ENCODE results near the gene CEACAM3. TPM values are rescaled to one million over a fixed set of nuclear protein-coding genes. Genes with fewer than 3 reads are reported as not detected.
"Not testable (repeated sequence)": the region's sequence is repeated elsewhere in the genome, so short reads cannot be mapped to it uniquely, and the experiment has no call there.

Gene CEACAM3
- total RNA-seq, 1 donor from 2014 or later = not detected

- no peak for FAIRE-seq
- Histone ChIP-seq H3K27me3 (ENCODE audit: control insufficient read depth, insufficient read depth, low read length) (no peaks in the 10 kb centered on the region), H3K4me3 (ENCODE audit: low read depth, low read length) (no peak within 1 kb of the TSS), H3K36me3 (ENCODE audit: control insufficient read depth, insufficient read depth, low read length) (no peaks in the 10 kb centered on the region)
- DNase-seq (ENCODE audit: low read depth) = no peak
- no peak for TF ChIP-seq CTCF (IDR thresholded peaks at IDR 0.05; ENCODE audit: insufficient read depth, low read length, severe bottlenecking)
Observed at GRCh38 chr19:41755328-41755913, 41.0 kb upstream of the CEACAM3 start, which contains the start of gene CEACAM6. Gene CEACAM6 (plus strand): TSS chr19:41755530. CDS start chr19:41755639, 109 bp downstream.

- H3K36me3 ChIP-seq (ENCODE audit: control insufficient read depth, insufficient read depth, low read length) = no peaks in the 10 kb centered on the region
- no peak for TF ChIP-seq CTCF (IDR thresholded peaks at IDR 0.05; ENCODE audit: insufficient read depth, low read length, severe bottlenecking)
- DNase-seq (ENCODE audit: low read depth) (peak; percentile 80), FAIRE-seq (peak; percentile 23)
- H3K27me3 ChIP-seq (ENCODE audit: control insufficient read depth, insufficient read depth, low read length) = peaks cover 2% of the 10 kb centered on the region
- no peak overlapping the region for H3K4me3 ChIP-seq (ENCODE audit: low read depth, low read length)
Observed at GRCh38 chr19:41758846-41759245, 37.5 kb upstream of the CEACAM3 start.

- Histone ChIP-seq H3K4me3 (ENCODE audit: low read depth, low read length) (no peak overlapping the region), H3K36me3 (ENCODE audit: control insufficient read depth, insufficient read depth, low read length) (no peaks in the 10 kb centered on the region), H3K27me3 (ENCODE audit: control insufficient read depth, insufficient read depth, low read length) (peaks cover 2% of the 10 kb centered on the region)
- FAIRE-seq (no peak), DNase-seq (ENCODE audit: low read depth) (no peak)
- TF ChIP-seq CTCF (IDR thresholded peaks at IDR 0.05; ENCODE audit: insufficient read depth, low read length, severe bottlenecking) = no peak
Observed at GRCh38 chr19:41767115-41767514, 29.3 kb upstream of the CEACAM3 start.

- FAIRE-seq; H3K27me3 ChIP-seq (ENCODE audit: control insufficient read depth, insufficient read depth, low read length); DNase-seq (ENCODE audit: low read depth): not testable (repeated sequence)
Observed at GRCh38 chr19:41768105-41768504, 28.3 kb upstream of the CEACAM3 start.

GRCh38 chr19:41769608-41770007, 26.8 kb upstream of the CEACAM3 start:
- no peak for TF ChIP-seq CTCF (IDR thresholded peaks at IDR 0.05; ENCODE audit: insufficient read depth, low read length, severe bottlenecking)
- DNase-seq (ENCODE audit: low read depth) (no peak), FAIRE-seq (no peak)
- H3K36me3 ChIP-seq (ENCODE audit: control insufficient read depth, insufficient read depth, low read length) = no peaks in the 10 kb centered on the region
- H3K27me3 ChIP-seq (ENCODE audit: control insufficient read depth, insufficient read depth, low read length) = peaks cover 3% of the 10 kb centered on the region
- no peak overlapping the region for H3K4me3 ChIP-seq (ENCODE audit: low read depth, low read length)

More at GRCh38 chr19:41768105-41768504, 28.3 kb upstream of the CEACAM3 start:
- H3K36me3 ChIP-seq (ENCODE audit: control insufficient read depth, insufficient read depth, low read length); H3K4me3 ChIP-seq (ENCODE audit: low read depth, low read length): not testable (repeated sequence)

- DNase-seq (ENCODE audit: low read depth) (peak; percentile 71), FAIRE-seq (no peak)
- peaks cover 3% of the 10 kb centered on the region for H3K27me3 ChIP-seq (ENCODE audit: control insufficient read depth, insufficient read depth, low read length)
- no peak for TF ChIP-seq CTCF (IDR thresholded peaks at IDR 0.05; ENCODE audit: insufficient read depth, low read length, severe bottlenecking)
- H3K36me3 ChIP-seq (ENCODE audit: control insufficient read depth, insufficient read depth, low read length) = no peaks in the 10 kb centered on the region
- H3K4me3 ChIP-seq (ENCODE audit: low read depth, low read length) = no peak overlapping the region
Observed at GRCh38 chr19:41771410-41771809, 25.0 kb upstream of the CEACAM3 start.
